SKM-1 (cell line): ENCODE measurements around the gene ITGA1.

Source experiments
- DNase-seq: peaks from one replicate; lab custom pipeline; 2025; ENCODE audit not compliant: unreplicated experiment; lab: John Stamatoyannopoulos, UW

The ITGA1 gene

GRCh38 chr5:52989781-52990527 is 202.2 kb downstream of the ITGA1 start:
- DNase-seq, result no peak

DNA sequence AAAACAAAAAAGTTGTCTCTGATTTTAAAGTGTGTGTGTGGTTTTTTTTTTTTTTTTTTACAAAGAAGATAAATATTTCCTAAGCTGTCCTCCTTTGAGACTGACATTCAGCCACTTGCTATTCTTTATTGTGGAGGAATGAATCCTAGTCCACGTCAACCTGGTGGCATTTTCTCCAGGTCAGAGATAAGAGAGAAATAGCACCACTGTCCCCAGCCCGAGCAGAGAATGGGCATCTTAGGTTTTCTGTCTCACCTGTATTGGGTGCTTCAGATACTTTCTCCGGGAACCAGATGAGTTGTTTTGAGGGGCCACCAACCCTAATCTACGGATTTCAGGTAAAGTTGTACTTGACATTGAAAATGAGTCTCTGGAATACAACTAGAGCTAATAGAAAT is 202.8 kb downstream of the ITGA1 start:
- no peak for DNase-seq

DNA sequence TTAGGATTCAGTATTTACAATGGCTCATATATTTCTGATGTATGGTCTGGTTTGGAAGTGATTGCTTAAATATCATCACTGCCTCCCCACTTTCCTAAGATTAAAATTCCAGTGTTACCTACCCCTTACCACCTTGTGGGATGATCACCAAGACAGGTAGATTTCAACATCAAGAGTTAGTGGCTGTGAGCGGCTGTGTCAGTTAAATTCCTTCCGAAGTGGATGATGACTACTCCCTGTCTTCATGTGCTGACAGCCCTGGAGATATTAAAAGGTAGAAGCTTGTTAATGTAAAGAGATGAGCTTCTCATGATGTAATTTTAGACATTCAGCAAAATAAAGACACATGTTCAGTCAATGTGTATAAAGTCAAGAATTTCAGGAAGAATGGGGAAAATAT is 205.7 kb downstream of the ITGA1 start:
- DNase-seq, result no peak

DNA sequence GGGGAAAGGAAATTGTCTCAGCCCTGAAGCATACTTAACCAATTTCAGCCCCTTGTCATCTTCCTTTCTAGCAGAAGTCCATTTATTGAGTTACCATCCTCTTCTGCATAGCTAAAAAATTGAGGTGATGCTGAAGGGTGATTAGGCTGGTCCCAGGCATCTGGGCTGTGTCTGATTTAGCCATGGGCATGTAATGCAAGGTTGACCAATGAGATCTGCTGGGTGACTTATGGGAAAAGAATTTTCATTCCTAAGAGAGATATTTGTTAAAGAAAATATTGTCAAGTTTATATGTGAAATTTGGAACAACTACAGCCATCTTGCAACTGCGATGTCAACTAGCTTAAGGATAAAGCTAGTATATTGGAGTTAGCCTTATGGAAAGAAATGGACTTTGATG is 206.6 kb downstream of the ITGA1 start:
- DNase-seq, result no peak

DNA sequence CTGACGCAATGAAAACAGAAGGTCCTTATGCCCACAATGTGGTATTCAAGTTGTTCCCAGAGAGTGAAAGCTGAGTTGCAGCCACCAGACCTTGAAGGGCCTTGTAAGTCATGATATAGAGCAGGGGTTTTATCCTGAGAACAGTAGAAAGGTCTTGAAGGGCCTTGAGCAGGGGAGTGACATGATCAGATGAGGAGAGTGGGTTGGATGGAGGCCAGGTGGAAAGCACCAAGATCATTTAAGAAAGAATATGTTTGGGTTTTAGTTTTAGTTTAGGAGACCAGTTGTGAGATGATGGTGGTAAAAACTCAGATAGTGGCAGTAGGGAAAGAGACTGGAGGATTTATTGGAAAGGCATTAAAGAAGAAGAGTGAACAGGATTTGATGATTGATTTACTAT is 207.4 kb downstream of the ITGA1 start:
- no peak for DNase-seq

DNA sequence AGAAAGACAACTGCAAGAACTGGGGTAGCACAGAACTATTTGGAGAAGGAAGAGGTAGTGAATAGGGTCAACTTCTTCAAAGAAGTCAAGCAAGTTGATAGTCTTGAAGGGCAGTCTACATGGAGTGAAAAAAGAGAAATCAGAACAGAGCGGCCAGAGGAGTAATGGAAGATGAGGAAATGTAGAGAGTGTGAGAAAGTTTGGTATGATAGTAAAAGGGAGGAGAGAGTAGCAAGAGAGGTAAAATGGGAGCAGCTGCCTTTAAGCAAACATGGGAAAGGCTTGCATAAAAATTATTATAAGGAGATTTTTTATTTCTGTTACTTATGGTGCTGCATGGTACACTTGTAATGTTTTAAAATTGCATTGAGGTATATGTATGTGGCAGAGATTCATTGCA is 208.2 kb downstream of the ITGA1 start:
- DNase-seq, result no peak

DNA sequence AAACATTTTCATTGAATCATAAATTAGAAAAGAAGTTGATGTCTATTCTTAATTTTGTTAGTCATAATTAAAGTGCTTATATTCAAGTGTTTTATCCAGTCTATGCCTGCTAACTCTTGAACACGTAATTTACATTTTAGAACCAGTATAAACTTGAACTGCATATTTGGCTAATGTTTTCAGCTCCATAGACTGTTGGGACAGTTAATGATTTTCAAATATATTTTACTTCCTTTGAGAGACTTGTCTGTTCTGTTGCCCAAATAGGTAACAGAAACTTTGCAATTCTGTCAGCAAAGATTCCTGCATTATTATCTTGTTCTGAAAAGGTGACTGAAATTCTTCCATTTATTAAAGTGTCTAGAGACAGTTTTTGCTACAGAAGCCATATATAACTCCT is 209.3 kb downstream of the ITGA1 start:
- DNase-seq, result no peak

DNA sequence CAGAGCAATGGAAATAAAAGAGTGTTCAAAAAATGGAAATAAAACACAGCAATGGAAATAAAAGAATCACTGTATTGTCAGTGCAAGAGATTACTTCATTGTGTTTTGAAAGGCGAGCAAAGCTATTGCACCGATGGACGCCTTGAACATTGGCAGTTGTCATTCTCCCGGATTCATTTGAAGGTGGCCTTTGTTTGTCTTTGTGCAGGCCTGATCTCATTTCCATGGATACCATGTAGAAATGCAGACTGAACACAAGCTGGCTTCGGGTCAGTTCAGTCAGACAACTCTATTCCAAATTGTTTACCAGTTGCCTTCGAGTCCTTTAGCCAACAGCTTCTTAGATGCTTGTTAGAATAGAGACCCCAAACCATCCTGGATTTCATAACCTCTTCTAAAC is 209.7 kb downstream of the ITGA1 start:
- no peak for DNase-seq

- no peak for DNase-seq
Observed at GRCh38 chr5:52998552-52999313, 211.0 kb downstream of the ITGA1 start.

- DNase-seq, result no peak
Observed at GRCh38 chr5:52999344-52999949, 211.7 kb downstream of the ITGA1 start.

DNA sequence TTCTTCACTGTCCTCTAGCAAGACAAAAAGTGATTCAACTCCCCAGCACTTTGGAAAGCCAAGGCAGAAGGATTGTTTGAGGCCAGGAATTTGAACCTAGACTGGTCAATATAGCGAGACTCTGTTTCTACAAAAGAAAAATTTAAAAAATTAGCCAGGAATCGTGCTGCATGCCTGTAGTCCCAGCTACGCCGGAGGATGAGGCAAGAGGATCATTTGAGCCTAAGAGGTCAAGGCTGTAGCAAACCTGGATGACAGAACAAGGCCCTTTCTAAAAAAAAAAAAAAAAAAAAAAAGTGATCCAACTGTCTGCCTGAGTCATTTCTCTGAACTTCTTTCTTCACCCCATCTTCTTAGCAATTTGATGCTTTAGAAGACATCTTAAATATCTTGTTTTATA is 213.8 kb downstream of the ITGA1 start:
- DNase-seq, result no peak

GRCh38 chr5:53002491-53002890 is 214.8 kb downstream of the ITGA1 start:
- DNase-seq, result no peak

- DNase-seq, result no peak
Observed at GRCh38 chr5:53003144-53003543, 215.4 kb downstream of the ITGA1 start.

- no peak for DNase-seq
Observed at GRCh38 chr5:53006911-53007890, 219.5 kb downstream of the ITGA1 start.

GRCh38 chr5:53008751-53009150 is 221.0 kb downstream of the ITGA1 start:
- DNase-seq, result no peak
